ELF-1 (cell line): ENCODE data around the gene KCNS1.
"Not testable (repeated sequence)": the region's sequence is repeated elsewhere in the genome, so short reads cannot be mapped to it uniquely, and the experiment has no call there.

ENCODE experiments used
- DNase-seq: peaks from one replicate; pipeline ENCODE4 v3.0.0-alpha.2; 2016; ENCODE audit warnings: low read depth, low spot score

The KCNS1 gene

DNA sequence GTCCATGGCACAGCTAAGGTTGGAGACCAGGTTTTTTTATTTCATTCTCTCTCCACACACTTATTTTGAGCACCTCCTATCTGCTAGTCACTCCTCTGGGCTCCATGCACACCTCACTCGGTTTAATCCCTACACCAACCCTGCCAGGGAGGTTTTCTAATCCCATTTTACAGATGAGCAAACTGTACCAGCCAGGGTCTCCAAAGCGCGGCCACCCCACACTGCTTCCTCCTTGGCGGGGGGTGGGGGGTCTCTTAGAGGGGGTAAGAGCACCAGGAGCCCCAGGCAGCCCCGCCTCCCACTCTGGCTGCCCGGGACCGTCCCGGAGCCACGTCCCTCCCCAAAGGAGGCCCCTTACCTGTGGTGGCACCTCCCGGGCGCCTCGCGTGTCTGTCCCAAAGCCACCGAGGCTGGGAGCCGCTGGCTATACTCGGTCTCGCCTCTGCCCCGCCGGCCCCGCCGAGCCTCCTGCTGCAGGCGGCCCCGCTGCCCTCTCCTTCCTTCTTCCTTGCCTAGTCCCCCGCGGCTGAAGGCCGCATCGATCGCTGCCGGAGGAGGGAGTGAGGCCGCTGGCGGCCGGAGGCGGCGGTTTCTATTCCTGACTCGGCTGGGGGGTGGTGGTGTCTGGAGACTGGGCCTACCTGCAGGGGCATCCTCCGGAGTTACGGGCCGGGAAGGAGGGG, at the start of gene KCNS1:
TSS of gene KCNS1 (minus strand) at position 565 of the 683 bp plus-strand sequence. CDS start 1,891 bp downstream, outside the sequence.
- DNase-seq: peak; percentile 76

GRCh38 chr20:45149062-45149461, 48.1 kb upstream of the KCNS1 start:
- no peak for DNase-seq

- DNase-seq: no peak
Observed at GRCh38 chr20:45140836-45141235, 39.9 kb upstream of the KCNS1 start.

GRCh38 chr20:45139733-45140375, 38.9 kb upstream of the KCNS1 start:
- not testable (repeated sequence) for DNase-seq

GRCh38 chr20:45138561-45139300, 37.8 kb upstream of the KCNS1 start:
- DNase-seq: peak; percentile 84

- no peak for DNase-seq
Observed at GRCh38 chr20:45136911-45137310, 36.0 kb upstream of the KCNS1 start.

DNA sequence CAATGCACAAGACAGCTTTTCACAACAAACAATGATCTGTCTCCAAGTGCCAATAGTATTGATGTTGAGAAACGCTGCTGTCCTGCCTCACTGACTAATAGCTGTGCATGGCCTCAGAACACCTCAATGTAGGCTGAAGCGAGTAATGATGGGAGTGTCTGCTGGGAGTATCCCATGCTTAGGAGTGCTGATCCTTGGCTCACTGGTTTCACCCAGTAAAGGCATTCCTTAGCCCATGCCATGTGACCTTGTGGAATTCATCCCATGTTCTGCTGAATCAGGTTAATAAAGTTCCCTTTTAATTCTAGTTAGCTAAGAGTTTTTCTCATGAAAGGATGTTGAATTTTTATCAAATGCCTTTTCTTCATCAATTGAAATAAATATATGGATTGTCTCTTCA, 27.2 kb upstream of the KCNS1 start:
- DNase-seq: no peak

DNA sequence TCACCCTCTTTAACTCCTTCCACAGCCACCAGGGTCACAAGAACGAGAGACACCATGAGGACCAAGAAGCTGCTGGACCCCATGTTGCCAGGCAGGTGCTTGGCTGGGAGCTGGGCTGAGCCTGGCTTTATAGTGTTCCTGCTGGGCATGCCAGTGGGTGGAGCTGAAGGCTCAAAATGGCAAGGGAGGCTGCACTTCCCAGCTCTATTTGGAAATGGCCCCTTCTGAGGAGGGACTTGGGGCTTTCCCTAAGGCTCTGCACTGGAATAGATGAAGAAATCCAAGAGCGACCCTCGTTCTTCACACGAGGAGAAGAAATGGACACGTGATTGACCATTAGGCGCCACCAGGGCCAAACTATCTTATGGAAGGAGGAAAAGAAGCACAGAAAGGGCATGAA, 23.4 kb upstream of the KCNS1 start, which contains the start of gene WFDC12:
TSS of gene WFDC12 (minus strand) at position 101 of the 400 bp plus-strand sequence. CDS start at position 83, 18 bp downstream.
- no peak for DNase-seq

- no peak for DNase-seq
Observed at GRCh38 chr20:45121388-45121787, 20.5 kb upstream of the KCNS1 start.

DNA sequence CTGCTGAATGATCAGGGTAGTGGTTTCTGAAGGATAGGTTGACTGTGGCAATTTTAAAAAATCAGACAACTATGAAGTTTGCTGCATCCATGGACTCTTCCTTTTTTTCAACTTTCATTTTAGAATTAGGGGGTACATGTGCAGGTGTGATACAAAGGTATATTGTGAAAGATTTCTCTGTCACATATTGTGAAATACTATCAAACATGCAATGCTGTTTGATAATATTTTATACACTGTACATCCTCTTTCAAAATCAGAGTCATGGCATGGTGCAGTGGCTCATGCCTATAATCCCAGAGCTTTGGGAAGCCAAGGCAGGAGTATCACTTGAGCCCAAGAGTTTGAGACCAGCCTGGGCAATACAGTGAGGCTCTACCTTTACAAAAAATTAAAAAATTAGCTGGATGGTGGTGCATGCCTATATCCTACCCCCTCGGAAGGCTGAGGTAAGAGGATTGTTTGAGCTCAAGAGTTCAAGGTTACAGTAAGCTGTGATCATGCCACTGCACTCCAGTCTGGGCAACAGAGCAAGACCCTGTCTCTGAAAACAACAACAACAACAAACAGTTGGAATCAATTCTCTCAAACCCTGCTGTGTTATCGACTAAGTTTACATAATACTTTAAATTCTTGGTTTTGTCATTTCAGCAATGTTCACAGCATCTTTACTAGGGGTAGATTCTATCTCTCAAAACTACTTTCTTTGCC, 18.8 kb upstream of the KCNS1 start:
- no peak for DNase-seq

DNA sequence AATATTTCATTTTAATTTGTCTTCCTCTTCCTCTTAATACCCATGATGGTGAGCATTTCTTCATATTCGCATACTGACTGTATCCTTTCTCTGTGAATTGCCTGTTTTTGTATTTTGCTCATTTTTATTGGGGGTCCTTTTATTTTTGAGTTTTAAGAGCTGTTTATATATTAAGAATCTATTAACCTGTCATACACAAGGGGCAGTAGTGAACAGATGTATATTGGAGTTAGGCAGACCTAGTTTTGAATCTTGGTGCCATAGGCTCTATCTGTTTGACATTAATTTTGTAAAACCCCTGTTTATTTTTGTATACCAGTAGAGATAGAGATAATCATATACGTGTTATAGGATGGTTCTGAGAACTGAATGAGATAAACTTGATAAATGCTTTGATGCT, 17.1 kb upstream of the KCNS1 start:
- DNase-seq: no peak

GRCh38 chr20:45117581-45117980, 16.7 kb upstream of the KCNS1 start:
- DNase-seq: no peak

GRCh38 chr20:45115829-45116228, 14.9 kb upstream of the KCNS1 start:
- DNase-seq: no peak

GRCh38 chr20:45115386-45115774, 14.5 kb upstream of the KCNS1 start:
- DNase-seq: no peak

DNA sequence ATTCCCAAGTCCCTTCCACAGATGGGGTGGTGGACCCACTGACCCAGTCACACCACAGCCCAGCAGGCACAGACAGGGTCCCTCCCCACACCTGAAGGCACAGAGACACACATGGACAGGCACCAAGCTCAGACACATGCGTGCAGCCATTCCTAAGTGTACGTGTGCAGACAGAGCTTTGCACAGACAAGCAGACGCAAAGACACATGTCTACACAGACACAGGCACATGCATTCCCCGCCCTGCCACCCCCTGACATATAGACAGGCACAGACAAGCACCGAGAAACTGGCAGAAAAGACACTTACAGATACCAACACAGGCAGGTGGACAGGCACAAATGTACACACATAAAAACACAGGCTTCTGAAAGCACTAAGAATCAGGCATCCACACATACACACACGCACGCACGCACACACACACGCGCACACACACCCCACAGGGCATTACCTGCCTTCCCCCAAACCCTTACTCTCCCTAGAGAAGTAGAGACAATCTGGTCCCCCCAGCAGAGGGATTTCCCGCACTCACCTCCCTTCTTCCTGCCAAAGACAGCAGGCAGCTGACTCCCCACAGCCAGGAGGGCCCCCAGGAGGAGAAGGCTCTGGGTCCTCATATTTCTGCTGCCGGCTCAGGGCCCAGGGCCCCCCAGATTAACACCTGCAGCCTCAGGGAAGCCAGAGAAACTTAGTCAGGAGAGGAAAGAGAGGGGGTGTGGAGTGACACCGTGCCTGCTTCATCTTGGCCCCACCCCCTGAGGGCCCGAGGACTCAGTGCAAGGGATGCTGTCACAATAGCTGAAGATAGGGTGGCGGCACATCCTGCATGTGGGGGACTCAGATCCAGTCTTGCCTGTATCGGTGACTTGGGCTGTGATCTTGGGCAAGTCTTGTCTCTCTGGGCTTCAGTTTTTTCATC, 13.8 kb upstream of the KCNS1 start, which contains the start of gene WFDC5:
TSS of gene WFDC5 (minus strand) at position 710 of the 921 bp plus-strand sequence. CDS start at position 619, 91 bp downstream.
- DNase-seq: no peak

- no peak for DNase-seq
Observed at GRCh38 chr20:45113865-45114264, 12.9 kb upstream of the KCNS1 start.

DNA sequence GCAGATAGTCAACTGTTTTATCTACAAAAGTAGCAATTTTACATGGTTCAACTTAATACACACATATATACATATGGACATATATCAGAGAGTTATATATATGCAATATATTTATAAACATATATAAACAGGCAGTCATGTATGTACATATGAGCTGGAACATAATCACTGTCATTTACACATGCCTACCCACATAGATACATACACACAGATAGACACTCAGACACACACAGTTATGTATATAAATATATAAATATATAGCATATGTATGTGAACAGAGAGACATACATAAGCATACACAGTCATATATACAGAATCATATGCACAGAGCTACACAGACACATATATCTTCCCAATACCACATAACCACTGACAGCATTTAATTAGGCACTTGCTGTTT, 11.8 kb upstream of the KCNS1 start:
- no peak for DNase-seq

DNA sequence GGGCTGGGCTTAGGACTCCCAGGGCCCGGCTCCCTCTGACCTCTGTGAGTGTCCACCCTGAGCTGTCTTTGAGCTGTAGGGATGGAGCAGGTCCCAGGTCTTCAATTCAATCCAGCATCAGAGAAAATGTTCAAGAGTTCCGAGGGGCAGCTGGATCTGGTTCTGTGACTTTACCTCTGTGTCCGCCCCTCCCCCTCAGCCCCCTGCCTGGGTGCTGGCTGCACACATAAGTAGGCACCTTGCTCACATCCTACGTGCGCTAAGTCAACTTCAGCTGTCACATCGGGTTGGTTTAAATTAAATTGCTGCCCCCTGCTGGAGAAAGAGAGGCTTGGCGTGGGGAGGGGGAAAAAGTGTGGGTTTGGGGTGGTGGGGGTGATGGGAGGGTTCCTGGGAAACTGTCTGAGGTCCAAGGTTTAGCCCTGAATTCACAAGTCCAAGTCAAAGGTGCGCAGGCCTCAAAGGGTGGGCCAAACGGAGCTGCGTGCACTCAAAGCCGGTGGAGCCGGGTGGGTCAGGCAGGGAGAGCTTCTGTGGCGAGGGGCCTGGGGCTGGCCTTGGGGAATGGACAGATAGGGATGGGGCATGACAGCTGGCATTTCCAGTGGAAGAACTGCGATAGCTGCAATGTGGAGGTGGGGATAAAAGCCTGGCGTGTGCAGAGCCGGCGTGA, 11.0 kb upstream of the KCNS1 start:
- peak; percentile 22 for DNase-seq

DNA sequence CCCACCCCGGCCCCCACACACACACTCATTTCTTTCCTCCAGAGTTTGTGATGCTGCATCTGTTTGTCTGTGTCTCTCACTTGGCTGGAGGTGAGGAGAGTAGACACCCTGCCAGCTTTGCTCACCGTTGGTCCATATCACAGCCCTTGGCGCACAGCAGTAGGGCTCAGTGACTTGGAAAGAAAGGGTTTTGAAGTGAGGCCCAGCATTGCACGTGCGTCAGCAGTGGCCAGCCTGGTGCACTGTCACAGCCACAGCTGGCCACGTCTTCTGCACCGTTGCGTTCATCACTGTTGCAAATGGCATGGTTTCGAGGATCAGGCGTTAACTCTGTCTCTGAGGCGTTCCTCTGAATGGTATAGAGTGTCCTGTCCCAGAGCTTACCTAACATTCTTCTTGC, 10.4 kb upstream of the KCNS1 start:
- DNase-seq: no peak

GRCh38 chr20:45110301-45110700, 9.4 kb upstream of the KCNS1 start:
- DNase-seq: no peak
